H1 (cell line): Measurements from ENCODE around the gene SMARCA1. TPM values are rescaled to one million over a fixed set of nuclear protein-coding genes. Genes with fewer than 3 reads are reported as not detected.

Experiments used
- CTCF ChIA-PET: fragments of 300-600 bp; sonication (Branson Sonifier 250); formaldehyde crosslinking; loops from one replicate; lab custom pipeline; 2021; ENCODE audit not compliant: partially characterized antibody; lab: Charles Lee
- POLR2A ChIA-PET: fragments of 300-600 bp; sonication (Branson Sonifier 250); formaldehyde crosslinking; loops from one replicate; lab custom pipeline; 2021; ENCODE audit warnings: inconsistent platforms; ENCODE audit not compliant: partially characterized antibody; lab: Charles Lee
- DNase-seq, 2 experiments: peaks; one replicate each; pipeline versions ENCODE4 v3.0.0 to v3.0.0-alpha.2; 2010 to 2022; ENCODE audit warnings: low spot score in 2 of 2, low read depth in 1 of 2, mixed read lengths in 1 of 2
- FAIRE-seq: peaks from 2 replicates; lab custom pipeline; 2011; peaks lifted over from hg19 to GRCh38; lab: Jason Lieb, UNC
- H2AFZ ChIP-seq: 2 replicates; pipeline ENCODE4 v1.8.1; 2012; ENCODE audit warnings: low read length, inconsistent platforms
- H2AK5ac ChIP-seq: 2 replicates; pipeline ENCODE4 v1.6.1; 2013; ENCODE audit warnings: low read depth, low read length
- H2BK120ac ChIP-seq: replicated peaks from 2 replicates; pipeline ENCODE3; 2013; ENCODE audit warnings: low read depth, low read length, inconsistent platforms
- H2BK12ac ChIP-seq: 2 replicates; pipeline ENCODE4 v1.6.1; 2013; ENCODE audit warnings: low read depth, low read length
- H2BK15ac ChIP-seq: 2 replicates; pipeline ENCODE4 v1.6.1; 2013; ENCODE audit warnings: low read length
- H2BK20ac ChIP-seq: 2 replicates; pipeline ENCODE4 v1.6.1; 2013; ENCODE audit warnings: low read length
- H2BK5ac ChIP-seq: 2 replicates; pipeline ENCODE4 v1.6.1; 2013; ENCODE audit warnings: low read depth, low read length
- H3K14ac ChIP-seq: 2 replicates; pipeline ENCODE4 v1.6.1; 2013; ENCODE audit warnings: inconsistent platforms; ENCODE audit not compliant: insufficient read length
- H3K18ac ChIP-seq: 2 replicates; pipeline ENCODE4 v1.6.1; 2013; ENCODE audit warnings: low read length; ENCODE audit errors: extremely low read depth
- H3K23ac ChIP-seq: 2 replicates; pipeline ENCODE4 v1.6.1; 2013; ENCODE audit warnings: inconsistent platforms; ENCODE audit not compliant: insufficient read length
- H3K23me2 ChIP-seq: 2 replicates; pipeline ENCODE4 v1.6.1; 2013; ENCODE audit warnings: low read depth, low read length
- H3K27ac ChIP-seq: 2 replicates; pipeline ENCODE4 v1.6.1; 2011; ENCODE audit warnings: low read depth, low read length, inconsistent platforms
- H3K27me3 ChIP-seq, 4 experiments: replicated peaks in 1 of 4; 1 replicate in 1 of 4; 2 replicates in 3 of 4; pipeline versions ENCODE4 v1.6.1 to v1.8.1; 2011 to 2013; ENCODE audit warnings: low read length in 3 of 4, mild to moderate bottlenecking in 3 of 4, inconsistent platforms in 2 of 4, mixed read lengths in 2 of 4, moderate library complexity in 1 of 4; ENCODE audit not compliant: control insufficient read depth in 3 of 4, insufficient read depth in 3 of 4; ENCODE audit errors: extremely low read depth in 1 of 4
- H3K36me3 ChIP-seq, 4 experiments: 2 replicates each; pipeline versions ENCODE4 v1.6.1 to v1.8.1; 2011 to 2013; ENCODE audit warnings: mild to moderate bottlenecking in 4 of 4, low read length in 3 of 4, moderate library complexity in 2 of 4, control low read depth in 1 of 4, inconsistent platforms in 1 of 4; ENCODE audit not compliant: insufficient read depth in 4 of 4, control insufficient read depth in 2 of 4
- H3K4ac ChIP-seq: replicated peaks from 2 replicates; pipeline ENCODE3; 2013; ENCODE audit warnings: low read length, low read depth, mixed read lengths, inconsistent platforms; ENCODE audit not compliant: insufficient read length
- H3K4me1 ChIP-seq, 4 experiments: replicated peaks in 1 of 4; 1 replicate in 1 of 4; 2 replicates in 3 of 4; pipeline versions ENCODE4 v1.6.1 to v1.8.1; 2011 to 2013; ENCODE audit warnings: low read length in 3 of 4, inconsistent platforms in 2 of 4, mixed read lengths in 1 of 4; ENCODE audit not compliant: insufficient read depth in 4 of 4, control insufficient read depth in 3 of 4
- H3K4me2 ChIP-seq, 2 experiments: 2 replicates each; pipeline versions ENCODE4 v1.6.1 to v1.8.1; 2011 to 2013; ENCODE audit warnings: low read depth in 2 of 2, low read length in 2 of 2, control low read depth in 1 of 2, inconsistent platforms in 1 of 2, mild to moderate bottlenecking in 1 of 2; ENCODE audit not compliant: insufficient read depth in 1 of 2
- H3K4me3 ChIP-seq, 4 experiments: fragments of 200-600, 300-600 bp in 1 of 4; sonication (generic), shearing (Covaris generic), sonication (Bioruptor Twin) in 1 of 4; 2 replicates each; pipeline versions ENCODE4 v1.5.1 to v1.8.1; 2011 to 2016; ENCODE audit warnings: low read length in 4 of 4, low read depth in 3 of 4, control low read depth in 2 of 4, inconsistent platforms in 2 of 4, mild to moderate bottlenecking in 2 of 4, mixed read lengths in 1 of 4, moderate library complexity in 1 of 4; ENCODE audit not compliant: insufficient read depth in 2 of 4; ENCODE audit errors: extremely low read depth in 1 of 4
- H3K56ac ChIP-seq: replicated peaks from 2 replicates; pipeline ENCODE3; 2013; ENCODE audit warnings: low read depth, mild to moderate bottlenecking, mixed read lengths, low read length, inconsistent platforms; ENCODE audit not compliant: insufficient read length
- H3K79me1 ChIP-seq: 2 replicates; pipeline ENCODE4 v1.6.1; 2013; ENCODE audit warnings: low read depth, low read length, control low read depth
- H3K79me2 ChIP-seq, 2 experiments: 2 replicates each; pipeline versions ENCODE4 v1.6.1 to v1.8.1; 2012 to 2013; ENCODE audit warnings: low read length in 2 of 2, mild to moderate bottlenecking in 2 of 2, inconsistent platforms in 1 of 2; ENCODE audit not compliant: insufficient read depth in 2 of 2, control insufficient read depth in 1 of 2
- H3K9ac ChIP-seq, 4 experiments: replicated peaks in 1 of 4; 1 replicate in 1 of 4; 2 replicates in 3 of 4; pipeline versions ENCODE4 v1.6.1 to v1.8.1; 2011 to 2013; ENCODE audit warnings: low read depth in 3 of 4, low read length in 3 of 4, control low read depth in 2 of 4, mild to moderate bottlenecking in 2 of 4, moderate library complexity in 2 of 4, inconsistent platforms in 1 of 4; ENCODE audit errors: extremely low read depth in 1 of 4
- H3K9me3 ChIP-seq, 2 experiments: 2 replicates each; pipeline versions ENCODE4 v1.6.1 to v1.8.1; 2012 to 2013; ENCODE audit warnings: mild to moderate bottlenecking in 2 of 2, moderate library complexity in 2 of 2, control low read depth in 1 of 2, inconsistent platforms in 1 of 2, low read depth in 1 of 2, low read length in 1 of 2, mixed read lengths in 1 of 2; ENCODE audit not compliant: insufficient read depth in 2 of 2
- H4K20me1 ChIP-seq, 2 experiments: replicated peaks in 1 of 2; 2 replicates each; pipeline versions ENCODE3 to v1.8.1; 2011 to 2013; ENCODE audit warnings: inconsistent platforms in 2 of 2, low read length in 2 of 2, mild to moderate bottlenecking in 1 of 2; ENCODE audit not compliant: insufficient read depth in 2 of 2, control insufficient read depth in 1 of 2
- H4K5ac ChIP-seq: 2 replicates; pipeline ENCODE4 v1.6.1; 2013; ENCODE audit warnings: low read length, low read depth, mixed read lengths, inconsistent platforms; ENCODE audit not compliant: insufficient read length
- H4K8ac ChIP-seq: 2 replicates; pipeline ENCODE4 v1.8.0; 2013; ENCODE audit warnings: mild to moderate bottlenecking, moderate library complexity, low read length, inconsistent platforms; ENCODE audit not compliant: insufficient read depth; ENCODE audit errors: extremely low read depth
- H4K91ac ChIP-seq: replicated peaks from 2 replicates; pipeline ENCODE3; 2013; ENCODE audit warnings: low read length, mixed read lengths, inconsistent platforms; ENCODE audit not compliant: insufficient read length
- CHD2 ChIP-seq: IDR thresholded peaks from 2 replicates; pipeline ENCODE4 v1.6.1; 2012; ENCODE audit warnings: low read length, improper control_type of control experiment
- CTCF ChIP-seq, 3 experiments: IDR thresholded peaks; 1 replicate in 2 of 3; 2 replicates in 1 of 3; pipeline versions ENCODE4 v1.5.1 to v1.6.1; 2011; ENCODE audit warnings: low read length in 3 of 3, mild to moderate bottlenecking in 3 of 3, inconsistent platforms in 2 of 3, low read depth in 1 of 3, moderate library complexity in 1 of 3; ENCODE audit not compliant: insufficient read depth in 1 of 3; ENCODE audit errors: control extremely low read depth in 1 of 3
- EP300 ChIP-seq, 2 experiments: IDR thresholded peaks; 1 replicate in 1 of 2; 2 replicates in 1 of 2; pipeline ENCODE4 v1.6.1; 2011 to 2012; ENCODE audit warnings: low read depth in 2 of 2, low read length in 2 of 2, mild to moderate bottlenecking in 2 of 2, borderline replicate concordance in 1 of 2, inconsistent platforms in 1 of 2, moderate library complexity in 1 of 2
- EZH2 ChIP-seq: fragments of 200-600 bp; sonication (generic); IDR thresholded peaks from 2 replicates; pipeline ENCODE4 v1.7.1; 2012; ENCODE audit warnings: low read depth, mild to moderate bottlenecking, moderate library complexity, low read length, inconsistent platforms; ENCODE audit not compliant: severe bottlenecking
- RFX5 ChIP-seq: IDR thresholded peaks from 2 replicates; pipeline ENCODE4 v1.6.1; 2011; ENCODE audit warnings: low read depth, low read length, improper control_type of control experiment, borderline replicate concordance
- SIX5 ChIP-seq: IDR thresholded peaks from 2 replicates; pipeline ENCODE4 v1.6.1; 2011; ENCODE audit warnings: mild to moderate bottlenecking, low read depth, low read length
- SP2 ChIP-seq: IDR thresholded peaks from 2 replicates; pipeline ENCODE4 v1.6.1; 2012; ENCODE audit warnings: mild to moderate bottlenecking, low read length, inconsistent platforms
- TCF12 ChIP-seq: IDR thresholded peaks from 2 replicates; pipeline ENCODE4 v1.6.1; 2011; ENCODE audit warnings: low read depth, mild to moderate bottlenecking, low read length
- TEAD4 ChIP-seq: IDR thresholded peaks from 2 replicates; pipeline ENCODE4 v1.6.1; 2012; ENCODE audit warnings: low read depth, low read length, inconsistent platforms, mixed read lengths
- WGBS, 2 experiments: shearing (Covaris generic) in 1 of 2; methylation state at CpG; one replicate each; pipeline versions ENCODE4 v1.1.6 to v1.1.7; 2013 to 2015; ENCODE audit warnings: low lambda C conversion rate in 2 of 2, mixed read lengths in 2 of 2, inconsistent platforms in 1 of 2, low coverage in 1 of 2, missing lambda C conversion rate in 1 of 2; ENCODE audit not compliant: insufficient replicate concordance in 2 of 2, insufficient coverage in 1 of 2, insufficient read length in 1 of 2; ENCODE audit errors: extremely low coverage in 1 of 2, missing lambda C conversion rate in 1 of 2; 5-methylcytosine and 5-hydroxymethylcytosine counted together
- polyA plus RNA-seq, 7 experiments: library from polyadenylated mRNA; depleted of rRNA in 3 of 7; stranded (reverse) in 5 of 7; unstranded in 2 of 7; fragments of >200 nt in 5 of 7; fragments of 200-250 nt in 2 of 7; gene quantifications; 1 replicate in 5 of 7; 2 replicates in 1 of 7; 4 replicates in 1 of 7; pipeline versions ENCODE4 v1.2.1 to v1.2.3, GENCODE V29; 2011 to 2013; ENCODE audit warnings: missing spikeins in 2 of 7, mixed read lengths in 2 of 7
- total RNA-seq: library from RNA; stranded (reverse); fragmentation: NEBNext Ultra II Directional; extraction: Animal tissue kit (Norgen Biotek cat#: 25700); gene quantifications from 2 replicates; pipeline ENCODE4 v1.2.1, GENCODE V29; 2021

The SMARCA1 gene
- total and polyA plus RNA-seq, 2 of the 8 experiments (the other 6 are each of a cell fraction or from before 2014, with no cell fraction given), result 13.1 to 54.4 TPM

- H3K4me3 ChIP-seq, result no peak overlapping the region
- H2BK12ac ChIP-seq, result no peak overlapping the region
- H2AK5ac ChIP-seq, result no peak overlapping the region
- no peaks in the 10 kb centered on the region for H3K27me3 ChIP-seq
- no peak overlapping the region for H2AFZ ChIP-seq
- peaks cover under 1 to 45% (median 13%) of the 10 kb centered on the region in 4 experiments; a peak in 6 of 8 replicates for H3K36me3 ChIP-seq
- H3K9ac ChIP-seq, result no peak overlapping the region
- 88% methylated on average over 1 of the region's 1 CpG; no CpG with 5 or more reads in 1 of the 2 experiments for WGBS, 2 experiments
- H2BK15ac ChIP-seq, result no peak overlapping the region
- H2BK120ac ChIP-seq, result no peak overlapping the region
- no peaks in the 10 kb centered on the region for H3K4me1 ChIP-seq
- no peak for DNase-seq
- H3K27ac ChIP-seq, result no peak overlapping the region
- H3K18ac ChIP-seq, result no peak overlapping the region
- FAIRE-seq, result no peak
- H3K79me1 ChIP-seq, result no peaks in the 10 kb centered on the region
- H4K91ac ChIP-seq, result no peak overlapping the region
- no peak overlapping the region for H3K4ac ChIP-seq
- H2BK20ac ChIP-seq, result no peak overlapping the region
- H3K23ac ChIP-seq, result no peak overlapping the region
- H2BK5ac ChIP-seq, result no peak overlapping the region
- no peak overlapping the region for H4K8ac ChIP-seq
- H4K20me1 ChIP-seq, result no peaks in the 10 kb centered on the region
- H3K23me2 ChIP-seq, result no peaks in the 10 kb centered on the region
- H3K79me2 ChIP-seq, result no peaks in the 10 kb centered on the region
- H3K9me3 ChIP-seq, result no peaks in the 10 kb centered on the region
- ChIA-PET POLR2A (no interaction called here), CTCF (no interaction called here)
- no peak overlapping the region for H3K4me2 ChIP-seq
- no peak overlapping the region for H3K14ac ChIP-seq
- no peak overlapping the region for H4K5ac ChIP-seq
- no peak overlapping the region for H3K56ac ChIP-seq
- TF ChIP-seq EP300 (IDR thresholded peaks at IDR 0.05; ENCODE audit: borderline replicate concordance in 1 of 2, low read depth in 2 of 2, low read length in 2 of 2), result no peak
- TF ChIP-seq TCF12, result no peak
- TF ChIP-seq SP2, result no peak
- no peak for TF ChIP-seq CHD2
- no peak for TF ChIP-seq SIX5
- TF ChIP-seq RFX5, result no peak
- no peak for TF ChIP-seq CTCF (IDR thresholded peaks at IDR 0.05; ENCODE audit: control extremely low read depth in 1 of 3, insufficient read depth in 1 of 3, low read depth in 1 of 3, low read length in 3 of 3)
- TF ChIP-seq EZH2, result no peak
- TF ChIP-seq TEAD4, result no peak
Observed at GRCh38 chrX:129566073-129566472, 42.8 kb upstream of the SMARCA1 start.
